ENCODE data around the gene SNX25.
"Not testable (repeated sequence)": the region's sequence is repeated elsewhere in the genome, so short reads cannot be mapped to it uniquely, and the experiment has no call there.

Gene SNX25

GRCh38 chr4:185209031-185209851 lies at the start of gene SNX25:
TSS of gene SNX25 (plus strand) at chr4:185209598. CDS start at chr4:185209827, 229 bp downstream.
- DNase-seq: no peak

GRCh38 chr4:185165605-185166063 lies 43.8 kb upstream of the SNX25 start:
- no peak for DNase-seq

DNA sequence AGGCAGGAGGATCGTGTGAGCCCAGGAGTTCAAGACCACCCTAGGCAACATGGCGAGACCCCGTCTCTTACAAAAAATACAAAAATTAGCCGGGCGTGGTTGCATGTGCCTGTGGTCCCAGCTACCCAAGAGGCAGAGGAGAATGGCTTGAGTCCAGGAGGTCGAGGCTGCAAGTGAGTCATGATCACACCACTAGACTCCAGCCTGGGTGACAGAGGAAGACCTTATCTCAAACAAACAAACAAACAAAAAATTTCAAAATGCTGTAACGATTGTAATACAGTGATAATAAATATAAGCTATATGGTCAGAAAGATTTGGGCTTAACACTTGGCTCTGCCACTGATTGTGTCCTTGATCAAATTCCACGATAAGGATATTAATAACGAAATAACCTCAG lies 42.2 kb upstream of the SNX25 start:
- DNase-seq: no peak

GRCh38 chr4:185171373-185172071 lies 37.9 kb upstream of the SNX25 start:
- DNase-seq: no peak

DNA sequence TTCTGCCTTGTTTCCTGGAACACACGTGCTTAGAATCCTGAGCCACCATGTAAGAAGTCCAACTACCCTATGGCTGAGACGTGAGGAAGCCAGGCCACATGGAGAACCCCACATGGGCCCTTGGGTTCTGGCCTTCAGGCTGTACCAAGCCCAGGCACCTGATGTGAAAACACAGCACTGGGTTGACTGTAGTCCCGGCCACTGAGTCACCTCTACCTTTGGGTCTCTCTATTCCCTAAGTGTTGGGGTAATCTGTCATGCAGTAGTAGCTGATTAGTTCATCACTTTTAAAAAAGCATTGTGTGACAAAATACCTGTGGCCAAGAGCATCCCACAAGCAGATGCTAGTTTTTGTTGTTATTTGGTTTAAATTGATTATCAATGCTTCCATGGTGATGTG lies 29.9 kb upstream of the SNX25 start:
- DNase-seq: no peak

- no peak for DNase-seq
Measured at GRCh38 chr4:185182239-185182638, 27.2 kb upstream of the SNX25 start.

DNA sequence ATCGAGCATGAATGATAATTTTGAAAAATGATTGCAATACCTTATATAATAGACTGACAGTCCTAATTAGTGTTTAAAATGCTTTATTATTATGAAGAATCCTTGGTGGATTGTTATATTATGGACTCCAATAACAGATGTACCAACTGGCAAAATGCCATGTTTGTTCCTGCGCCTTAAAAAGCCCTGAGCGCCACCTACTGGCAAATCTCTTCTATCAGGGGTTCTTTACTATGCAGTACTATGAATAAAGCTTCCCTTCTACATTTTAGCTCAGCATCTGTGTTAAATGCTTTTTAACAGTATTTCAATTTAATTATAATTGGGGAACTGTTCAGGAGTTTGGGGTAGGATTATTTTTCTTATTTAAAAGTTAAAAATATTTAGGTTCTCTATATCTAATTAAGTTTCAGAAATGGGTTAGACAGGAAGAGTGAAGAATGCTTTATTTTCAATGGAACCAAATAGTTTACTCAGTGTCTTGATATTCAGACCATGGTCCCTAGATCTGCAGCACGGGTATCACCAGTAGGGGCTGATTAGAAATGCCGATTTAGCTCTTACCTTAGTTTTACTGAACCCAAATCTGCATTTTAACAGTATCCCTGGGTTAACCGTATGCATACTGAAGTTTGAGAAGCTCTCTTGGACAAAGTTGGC lies 25.6 kb upstream of the SNX25 start:
- no peak for DNase-seq

- no peak for DNase-seq
Measured at GRCh38 chr4:185186769-185187168, 22.6 kb upstream of the SNX25 start.

DNA sequence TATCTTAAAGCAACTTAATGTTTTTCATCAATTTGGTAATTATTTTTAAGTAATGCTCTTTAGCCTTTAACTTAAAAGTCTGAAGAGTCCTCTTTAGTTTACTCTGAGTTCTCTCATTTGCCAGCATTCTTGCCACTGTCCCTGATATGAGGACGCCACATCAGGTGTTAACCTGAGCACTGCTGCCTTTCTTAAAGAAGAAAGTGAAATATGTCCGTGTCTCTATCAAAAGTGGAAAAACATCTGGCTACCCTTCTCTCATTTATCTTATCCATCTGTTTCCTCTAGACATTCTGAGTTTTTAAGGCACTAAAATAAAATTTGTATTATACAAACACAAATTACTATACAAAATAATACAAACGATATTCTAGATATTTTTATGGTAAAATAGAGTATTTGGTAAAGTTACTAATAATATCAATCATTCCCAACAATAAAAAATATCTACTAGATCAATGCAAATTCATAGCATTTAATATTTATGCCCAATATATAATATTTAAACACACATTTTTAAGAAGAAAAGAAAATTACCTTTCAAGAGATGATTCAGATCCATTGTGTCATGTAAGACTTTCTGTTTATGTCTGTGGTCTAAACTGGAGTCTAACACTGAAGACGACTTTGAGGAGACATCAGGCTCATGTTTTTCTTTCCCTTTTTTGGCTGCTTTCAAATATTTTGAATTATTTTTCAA lies 19.6 kb upstream of the SNX25 start:
- no peak for DNase-seq

DNA sequence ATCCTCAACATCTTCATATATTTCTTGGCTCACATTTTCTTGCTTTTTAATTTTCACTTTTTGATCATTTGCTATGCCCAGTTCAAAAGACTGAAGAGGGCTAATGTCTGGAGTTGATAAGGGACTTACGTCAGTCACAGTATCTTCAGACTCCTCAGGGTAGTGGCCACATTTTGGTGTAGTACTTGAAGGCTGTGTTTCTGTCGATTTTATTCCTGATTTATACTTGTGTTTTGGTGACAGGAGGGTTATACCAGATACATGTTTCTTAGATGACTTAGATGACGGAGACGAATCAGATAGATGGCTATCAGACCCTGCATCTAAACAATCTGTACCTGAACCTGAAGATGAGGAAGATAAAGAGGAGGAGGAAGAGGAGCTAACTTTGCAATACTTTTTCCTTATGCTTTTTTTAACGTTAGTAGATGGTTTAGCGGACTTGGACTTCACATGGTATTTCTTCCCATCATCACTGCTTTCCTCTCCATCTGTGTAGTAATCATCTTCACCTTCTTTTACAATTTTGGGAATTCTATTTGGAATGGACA lies 19.0 kb upstream of the SNX25 start:
- DNase-seq: no peak

DNA sequence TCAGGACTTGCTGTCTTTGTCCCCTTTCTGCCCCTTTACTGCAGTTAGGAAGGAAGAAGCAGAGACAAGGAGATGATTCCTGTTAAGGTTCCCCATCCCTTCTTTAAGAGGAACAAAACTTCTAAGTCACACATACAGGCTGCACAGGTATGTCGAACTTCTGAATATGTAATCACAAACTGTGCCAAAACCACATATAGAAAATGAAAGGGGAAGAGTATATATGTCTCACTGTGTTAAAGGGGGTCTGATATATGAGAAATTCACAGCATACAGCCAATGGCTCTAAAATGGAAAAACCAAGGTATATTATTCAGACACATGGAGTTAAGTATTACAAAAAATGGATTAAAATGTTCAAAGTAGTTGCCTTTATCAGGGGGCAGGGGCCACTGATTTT lies 17.3 kb upstream of the SNX25 start:
- no peak for DNase-seq

- no peak for DNase-seq
Measured at GRCh38 chr4:185194924-185195888, 14.2 kb upstream of the SNX25 start.

DNA sequence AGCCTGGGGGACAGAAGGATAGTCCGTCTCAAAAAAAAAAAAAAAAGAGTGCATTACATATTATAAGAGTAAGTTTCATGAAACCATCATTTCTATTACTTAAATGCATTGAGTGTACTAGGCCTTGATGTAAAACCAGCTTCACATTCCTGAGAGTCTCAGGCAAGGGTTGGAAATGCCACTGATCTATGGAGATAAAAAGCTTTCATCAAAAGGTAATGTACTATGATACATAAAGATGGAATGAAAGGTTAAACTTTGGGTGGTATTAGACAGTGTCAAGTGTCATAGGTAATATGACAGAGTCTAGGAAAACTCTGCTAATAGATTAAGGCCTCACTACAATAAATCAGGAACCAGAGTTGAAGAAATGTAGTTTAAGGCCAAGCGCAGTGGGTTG lies 13.0 kb upstream of the SNX25 start:
- no peak for DNase-seq

DNA sequence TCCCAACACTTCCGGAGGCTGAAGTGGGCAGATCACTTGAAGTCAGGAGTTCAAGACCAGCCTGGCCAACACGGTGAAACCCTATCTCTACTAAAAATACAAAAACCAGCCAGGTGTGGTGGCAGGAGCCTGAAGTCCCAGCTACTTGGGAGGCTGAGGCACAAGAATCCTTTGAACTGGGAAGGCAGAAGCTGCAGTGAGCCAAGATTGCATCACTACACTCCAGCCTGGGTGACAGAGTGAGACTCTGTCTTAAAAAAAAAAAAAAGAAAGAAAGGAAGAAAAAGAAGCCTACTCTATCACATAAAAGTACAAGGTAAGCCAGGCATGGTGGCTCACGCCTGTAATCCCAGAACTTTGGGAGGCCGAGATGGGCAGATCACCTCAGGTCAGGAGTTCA lies 11.2 kb upstream of the SNX25 start:
- not testable (repeated sequence) for DNase-seq

GRCh38 chr4:185201977-185202962 lies 7.1 kb upstream of the SNX25 start:
- DNase-seq: no peak

DNA sequence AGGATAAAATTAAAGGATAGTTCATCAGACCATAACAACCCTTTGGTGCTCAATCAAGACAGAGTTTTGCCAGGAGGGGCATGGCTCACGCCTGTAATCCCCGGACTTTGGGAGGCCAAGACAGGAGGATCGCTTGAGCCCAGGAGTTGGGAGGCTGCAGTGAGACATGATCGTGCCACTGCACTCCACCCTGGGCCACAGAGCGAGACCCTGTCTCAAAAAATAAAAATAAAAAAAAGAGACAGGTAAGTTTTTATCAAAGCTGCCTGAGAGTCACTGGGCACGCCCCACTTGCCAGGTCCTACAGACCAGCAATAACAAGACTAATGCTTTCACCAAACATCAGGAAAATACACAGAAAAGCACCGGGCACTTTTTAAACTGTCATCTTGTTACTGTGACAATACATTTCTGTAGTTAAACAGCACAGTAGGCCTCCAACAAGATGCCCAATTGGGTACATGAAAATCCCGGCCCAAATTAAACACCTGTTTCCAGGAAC lies 6.4 kb upstream of the SNX25 start:
- no peak for DNase-seq

GRCh38 chr4:185203486-185204237 lies 5.7 kb upstream of the SNX25 start, which contains the start of gene CFAP97:
TSS of gene CFAP97 (minus strand) at chr4:185204000. CDS start at chr4:185191196, 12,804 bp downstream.
- peak; percentile 30 for DNase-seq

- DNase-seq: no peak
Measured at GRCh38 chr4:185204238-185204910, 5.0 kb upstream of the SNX25 start.
